Lower lobe of right lung (tissue), 2 donors: ENCODE data around the gene NIN. TPM values are rescaled to one million over a fixed set of nuclear protein-coding genes. Genes with fewer than 3 reads are reported as not detected.

Experiments
- ATAC-seq, 2 donors: fragments of 200-7000 bp; cut with Tn5 transposase; one replicate each; pipeline ENCODE4 v1.9.1; 2020 to 2022; ENCODE audit warnings: mild to moderate bottlenecking in 2 of 2, moderate library complexity in 2 of 2
- DNase-seq: peaks from one replicate; pipeline ENCODE4 v3.0.0-alpha.2; 2020
- H3K27ac ChIP-seq: fragments of 200-600 bp; one replicate; pipeline ENCODE4 v1.8.0; 2022
- H3K27me3 ChIP-seq: fragments of 200-600 bp; one replicate; pipeline ENCODE4 v1.8.0; 2022; ENCODE audit warnings: low read depth
- H3K36me3 ChIP-seq: fragments of 200-600 bp; one replicate; pipeline ENCODE4 v1.8.0; 2022; ENCODE audit warnings: mild to moderate bottlenecking
- H3K4me1 ChIP-seq: fragments of 200-600 bp; one replicate; pipeline ENCODE4 v1.8.0; 2022
- H3K4me3 ChIP-seq: fragments of 200-600 bp; one replicate; pipeline ENCODE4 v1.8.0; 2022; ENCODE audit warnings: mild to moderate bottlenecking
- H3K9me3 ChIP-seq: fragments of 200-600 bp; one replicate; pipeline ENCODE4 v1.8.0; 2022
- CTCF ChIP-seq: fragments of 200-600 bp; IDR thresholded peaks from one replicate; pipeline ENCODE4 v1.8.0; 2022; ENCODE audit warnings: antibody characterized with exemption, mild to moderate bottlenecking
- intact Hi-C: fragments of 100-400 bp; cut with DNase I; formaldehyde crosslinking; loops from one replicate; pipeline ENCODE4 v1.11.0; 2022
- total RNA-seq: library from RNA; stranded (reverse); fragmentation: NEBNext Ultra II Directional; extraction: Animal tissue kit (Norgen Biotek cat#: 25700); gene quantifications from one replicate; pipeline ENCODE4 v1.2.1, GENCODE V29; 2021
- donor health status: DM: no; HTN: yes; CAD: no; lungs with severe emphysema.

NIN gene
- total RNA-seq, 1 donor from 2014 or later: 45.9 TPM

GRCh38 chr14:50678163-50678562 is 152.8 kb downstream of the NIN start:
- DNase-seq (no peak), ATAC-seq (no peak)
- no peaks in the 10 kb centered on the region for H3K27me3 ChIP-seq
- no peaks in the 10 kb centered on the region for H3K9me3 ChIP-seq
- no peaks in the 10 kb centered on the region for H3K36me3 ChIP-seq
- TF ChIP-seq CTCF: no peak
- peak overlapping the region; percentile 3 for H3K27ac ChIP-seq
- H3K4me1 ChIP-seq: peaks cover 19% of the 10 kb centered on the region
- intact Hi-C loops: no loop called here
- no peak overlapping the region for H3K4me3 ChIP-seq

- H3K4me1 ChIP-seq: peaks cover 19% of the 10 kb centered on the region
- no peaks in the 10 kb centered on the region for H3K9me3 ChIP-seq
- no peak overlapping the region for H3K4me3 ChIP-seq
- H3K36me3 ChIP-seq: no peaks in the 10 kb centered on the region
- intact Hi-C loops: no loop called here
- ATAC-seq (peak; percentile 47 to 53), DNase-seq (no peak)
- peak overlapping the region; percentile 3 for H3K27ac ChIP-seq
- no peak for TF ChIP-seq CTCF
- H3K27me3 ChIP-seq: no peaks in the 10 kb centered on the region
Observed at GRCh38 chr14:50677527-50678063, 153.4 kb downstream of the NIN start.

- no peak overlapping the region for H3K4me3 ChIP-seq
- H3K27ac ChIP-seq: peak overlapping the region; percentile 18
- ATAC-seq (no peak), DNase-seq (no peak)
- no peaks in the 10 kb centered on the region for H3K27me3 ChIP-seq
- intact Hi-C loops: no loop called here
- H3K4me1 ChIP-seq: peaks cover 19% of the 10 kb centered on the region
- no peaks in the 10 kb centered on the region for H3K9me3 ChIP-seq
- no peak for TF ChIP-seq CTCF
- H3K36me3 ChIP-seq: no peaks in the 10 kb centered on the region
Observed at GRCh38 chr14:50676814-50677516, 154.0 kb downstream of the NIN start.

GRCh38 chr14:50675597-50675996 is 155.4 kb downstream of the NIN start:
- ATAC-seq (no peak), DNase-seq (no peak)
- Histone ChIP-seq H3K4me3 (no peak overlapping the region), H3K27ac (no peak overlapping the region), H3K9me3 (no peaks in the 10 kb centered on the region), H3K27me3 (no peaks in the 10 kb centered on the region), H3K36me3 (no peaks in the 10 kb centered on the region), H3K4me1 (peaks cover 19% of the 10 kb centered on the region)
- TF ChIP-seq CTCF: no peak
- intact Hi-C loops: no loop called here

- DNase-seq: no peak
- ATAC-seq: no peak
- no peak for TF ChIP-seq CTCF
Observed at GRCh38 chr14:50670866-50671256, 160.1 kb downstream of the NIN start.

More at GRCh38 chr14:50670866-50671256, 160.1 kb downstream of the NIN start:
- Histone ChIP-seq H3K4me3 (no peak overlapping the region), H3K9me3 (no peaks in the 10 kb centered on the region), H3K36me3 (no peaks in the 10 kb centered on the region), H3K27me3 (no peaks in the 10 kb centered on the region), H3K27ac (no peak overlapping the region), H3K4me1 (peaks cover 3% of the 10 kb centered on the region)
- intact Hi-C loops: no loop called here
